Neural progenitor cell (in vitro differentiated cells): Measurements from ENCODE around the gene MYO1E. TPM values are rescaled to one million over a fixed set of nuclear protein-coding genes. Genes with fewer than 3 reads are reported as not detected.

Experiments used
- DNase-seq: peaks from one replicate; pipeline ENCODE4 v3.0.0-alpha.2; 2016; ENCODE audit warnings: low spot score
- H2AFZ ChIP-seq: fragments of 200-600 bp; sonication (generic); replicated peaks from 2 replicates; pipeline ENCODE4 v1.6.1; 2016; ENCODE audit warnings: antibody characterized with exemption
- H3F3A ChIP-seq: fragments of 200-600 bp; sonication (generic); 2 replicates; pipeline ENCODE4 v1.6.1; 2016; ENCODE audit warnings: antibody characterized with exemption, low read depth
- H3K27ac ChIP-seq: fragments of 200-600 bp; sonication (generic); 2 replicates; pipeline ENCODE4 v1.5.1; 2016; ENCODE audit warnings: mild to moderate bottlenecking
- H3K27me3 ChIP-seq: fragments of 200-600 bp; sonication (generic); 2 replicates; pipeline ENCODE4 v1.6.1; 2016; ENCODE audit warnings: mild to moderate bottlenecking, moderate library complexity
- H3K36me3 ChIP-seq: fragments of 200-600 bp; sonication (generic); 2 replicates; pipeline ENCODE4 v1.5.1; 2016
- H3K4me1 ChIP-seq: fragments of 200-600 bp; sonication (generic); 2 replicates; pipeline ENCODE4 v1.6.1; 2016; ENCODE audit warnings: mixed run types
- H3K4me2 ChIP-seq: fragments of 200-600 bp; sonication (generic); 2 replicates; pipeline ENCODE4 v1.6.1; 2016
- H3K4me3 ChIP-seq: fragments of 200-600 bp; sonication (generic); 2 replicates; pipeline ENCODE4 v1.5.1; 2016
- H3K79me2 ChIP-seq: fragments of 200-600 bp; sonication (generic); 2 replicates; pipeline ENCODE4 v1.6.1; 2016; ENCODE audit warnings: low read depth
- H3K9ac ChIP-seq: fragments of 200-600 bp; sonication (generic); 2 replicates; pipeline ENCODE4 v1.6.1; 2016
- H3K9me3 ChIP-seq: fragments of 200-600 bp; sonication (generic); 2 replicates; pipeline ENCODE4 v1.5.1; 2016; ENCODE audit warnings: low read depth
- H4K20me1 ChIP-seq: fragments of 200-600 bp; sonication (generic); 2 replicates; pipeline ENCODE4 v1.6.1; 2016; ENCODE audit warnings: low read depth
- H3K27ac Mint-ChIP-seq: 3 replicates; pipeline ENCODE4 v1.8.0; 2021; ENCODE audit warnings: mixed read lengths
- H3K27me3 Mint-ChIP-seq: 2 replicates; pipeline ENCODE4 v1.8.0; 2022; ENCODE audit warnings: low read depth, mild to moderate bottlenecking, inconsistent platforms, moderate library complexity, mixed read lengths; ENCODE audit not compliant: insufficient read depth
- H3K36me3 Mint-ChIP-seq: 3 replicates; pipeline ENCODE4 v1.8.0; 2021; ENCODE audit warnings: mixed read lengths
- H3K4me1 Mint-ChIP-seq: 3 replicates; pipeline ENCODE4 v1.8.0; 2021; ENCODE audit warnings: mixed read lengths
- H3K4me3 Mint-ChIP-seq: 3 replicates; pipeline ENCODE4 v1.8.0; 2021; ENCODE audit warnings: mild to moderate bottlenecking, moderate library complexity, mixed read lengths
- H3K9me3 Mint-ChIP-seq: 3 replicates; pipeline ENCODE4 v1.8.0; 2020; ENCODE audit warnings: mixed read lengths
- CTCF ChIP-seq: fragments of 200-600 bp; sonication (generic); IDR thresholded peaks from 2 replicates; pipeline ENCODE4 v1.5.1; 2017; ENCODE audit warnings: antibody characterized with exemption, mild to moderate bottlenecking
- EZH2 ChIP-seq: fragments of 200-600 bp; sonication (generic); IDR thresholded peaks from 2 replicates; pipeline ENCODE4 v1.6.1; 2017; ENCODE audit warnings: antibody characterized with exemption, mild to moderate bottlenecking, moderate library complexity
- EZH2phosphoT487 ChIP-seq: fragments of 200-600 bp; sonication (generic); IDR thresholded peaks from 2 replicates; pipeline ENCODE4 v1.6.1; 2017; ENCODE audit warnings: antibody characterized with exemption
- total RNA-seq: library from RNA; depleted of rRNA; stranded (reverse); fragments of >200 nt; gene quantifications from 2 replicates; pipeline ENCODE4 v1.2.3, GENCODE V29; 2015; ENCODE audit warnings: low replicate concordance

The MYO1E gene
- total RNA-seq, 1 donor from 2014 or later: 49.7 TPM

DNA sequence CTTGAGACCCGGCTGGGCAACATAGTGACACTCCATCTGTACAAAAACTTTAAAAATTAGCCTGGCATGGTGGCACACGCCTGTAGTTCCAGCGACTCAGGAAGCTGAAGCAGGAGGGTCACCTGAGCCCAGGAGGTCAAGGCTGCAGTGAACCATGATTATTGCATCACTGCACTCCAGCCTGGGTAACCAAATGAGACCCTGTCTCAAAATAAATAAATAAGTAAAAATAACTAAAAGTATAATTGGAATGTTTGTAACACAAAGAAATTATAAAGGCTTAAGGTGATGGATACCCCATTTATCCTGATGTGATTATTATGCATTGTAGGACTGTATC is 38.6 kb downstream of the MYO1E start:
- H3K27ac Mint-ChIP-seq: no peak overlapping the region
- no peak overlapping the region for H3K4me3 ChIP-seq
- peaks cover 39% of the 10 kb centered on the region for H3K4me1 Mint-ChIP-seq
- H2AFZ ChIP-seq: no peak overlapping the region
- H3K4me1 ChIP-seq: peaks cover 5% of the 10 kb centered on the region
- no peak overlapping the region for H3K9ac ChIP-seq
- H3K27me3 ChIP-seq: no peaks in the 10 kb centered on the region
- no peaks in the 10 kb centered on the region for H3K36me3 Mint-ChIP-seq
- H3K4me2 ChIP-seq: no peak overlapping the region
- H3K9me3 Mint-ChIP-seq: no peaks in the 10 kb centered on the region
- H3K36me3 ChIP-seq: no peaks in the 10 kb centered on the region
- H3K27ac ChIP-seq: no peak overlapping the region
- H3K4me3 Mint-ChIP-seq: no peak overlapping the region
- no peaks in the 10 kb centered on the region for H3K9me3 ChIP-seq
- TF ChIP-seq CTCF (no peak), EZH2phosphoT487 (no peak), EZH2 (no peak)
- no peaks in the 10 kb centered on the region for H3K27me3 Mint-ChIP-seq
- H4K20me1 ChIP-seq: peaks cover 10% of the 10 kb centered on the region
- DNase-seq: no peak
- H3K79me2 ChIP-seq: peaks cover 6% of the 10 kb centered on the region
- no peaks in the 10 kb centered on the region for H3F3A ChIP-seq

GRCh38 chr15:59333401-59334075 is 39.1 kb downstream of the MYO1E start:
- peaks cover 5% of the 10 kb centered on the region for H3K4me1 ChIP-seq
- H3K4me2 ChIP-seq: no peak overlapping the region
- H3K27ac ChIP-seq: no peak overlapping the region
- H3K9me3 ChIP-seq: no peaks in the 10 kb centered on the region
- peaks cover 39% of the 10 kb centered on the region for H3K4me1 Mint-ChIP-seq
- H2AFZ ChIP-seq: no peak overlapping the region
- H3K27ac Mint-ChIP-seq: no peak overlapping the region
- H3F3A ChIP-seq: no peaks in the 10 kb centered on the region
- no peaks in the 10 kb centered on the region for H3K36me3 Mint-ChIP-seq
- H3K79me2 ChIP-seq: peaks cover 6% of the 10 kb centered on the region
- no peak for DNase-seq
- no peak overlapping the region for H3K9ac ChIP-seq
- H3K4me3 ChIP-seq: no peak overlapping the region
- peaks cover 10% of the 10 kb centered on the region for H4K20me1 ChIP-seq
- no peaks in the 10 kb centered on the region for H3K27me3 ChIP-seq
- TF ChIP-seq EZH2phosphoT487: no peak
- TF ChIP-seq EZH2: no peak
- no peak for TF ChIP-seq CTCF
- H3K36me3 ChIP-seq: no peaks in the 10 kb centered on the region
- no peak overlapping the region for H3K4me3 Mint-ChIP-seq
- H3K9me3 Mint-ChIP-seq: no peaks in the 10 kb centered on the region
- H3K27me3 Mint-ChIP-seq: no peaks in the 10 kb centered on the region

DNA sequence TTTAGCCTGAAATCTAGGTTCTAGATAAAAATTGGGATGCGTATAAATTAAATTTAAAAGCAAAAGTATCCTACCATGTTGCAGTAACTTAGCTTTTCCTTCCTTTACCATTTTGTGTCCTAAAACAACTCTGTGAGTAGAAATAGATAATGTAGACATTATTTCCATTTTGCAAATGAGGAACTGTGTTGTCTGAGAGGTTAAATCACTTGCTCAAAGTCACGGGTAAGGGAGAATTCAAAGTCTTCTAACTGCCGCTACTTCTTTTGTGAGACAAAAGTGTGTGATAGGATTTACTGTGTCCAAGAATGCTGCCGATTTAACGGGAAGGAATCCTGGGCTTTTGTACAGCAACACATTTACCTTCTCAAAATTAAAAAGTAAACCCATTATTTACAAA is 40.7 kb downstream of the MYO1E start:
- Histone ChIP-seq H3F3A (no peaks in the 10 kb centered on the region), H4K20me1 (peaks cover 10% of the 10 kb centered on the region), H3K4me3 (no peak overlapping the region), H3K79me2 (peaks cover 6% of the 10 kb centered on the region), H3K9ac (no peak overlapping the region), H3K4me2 (no peak overlapping the region), H3K4me1 (peaks cover 5% of the 10 kb centered on the region), H3K27ac (no peak overlapping the region), H2AFZ (no peak overlapping the region), H3K27me3 (no peaks in the 10 kb centered on the region), H3K9me3 (no peaks in the 10 kb centered on the region), H3K36me3 (no peaks in the 10 kb centered on the region)
- TF ChIP-seq EZH2phosphoT487: no peak
- no peak for TF ChIP-seq EZH2
- H3K27me3 Mint-ChIP-seq: no peaks in the 10 kb centered on the region
- no peaks in the 10 kb centered on the region for H3K9me3 Mint-ChIP-seq
- DNase-seq: no peak
- peaks cover 39% of the 10 kb centered on the region for H3K4me1 Mint-ChIP-seq
- H3K27ac Mint-ChIP-seq: no peak overlapping the region
- H3K36me3 Mint-ChIP-seq: no peaks in the 10 kb centered on the region
- no peak overlapping the region for H3K4me3 Mint-ChIP-seq

DNA sequence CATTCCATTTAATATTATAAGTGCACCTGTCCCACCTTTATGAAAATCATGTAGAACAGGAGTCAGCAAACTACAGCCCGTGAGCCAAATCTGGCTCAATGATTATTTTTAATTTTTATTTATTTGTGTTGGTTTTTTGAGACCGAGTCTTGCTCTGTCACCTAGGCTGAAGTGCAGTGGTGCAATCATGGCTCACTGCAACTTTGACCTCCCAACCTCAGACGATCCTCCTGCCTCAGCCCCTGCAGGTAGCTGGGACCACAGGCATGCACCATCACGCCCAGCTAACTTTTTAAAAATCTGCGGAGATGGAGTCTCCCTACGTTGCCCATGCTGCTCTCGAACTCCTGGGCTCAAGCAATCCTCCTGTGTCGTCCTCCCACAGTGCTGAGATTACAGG is 42.0 kb downstream of the MYO1E start:
- H3K27me3 ChIP-seq: no peaks in the 10 kb centered on the region
- Mint-ChIP-seq H3K4me1 (peaks cover 38% of the 10 kb centered on the region), H3K9me3 (no peaks in the 10 kb centered on the region), H3K4me3 (no peak overlapping the region), H3K27ac (no peak overlapping the region), H3K27me3 (no peaks in the 10 kb centered on the region), H3K36me3 (no peaks in the 10 kb centered on the region)
- peaks cover 10% of the 10 kb centered on the region for H4K20me1 ChIP-seq
- no peaks in the 10 kb centered on the region for H3F3A ChIP-seq
- no peaks in the 10 kb centered on the region for H3K36me3 ChIP-seq
- H3K4me1 ChIP-seq: peaks cover 5% of the 10 kb centered on the region
- no peak overlapping the region for H3K27ac ChIP-seq
- H3K9me3 ChIP-seq: no peaks in the 10 kb centered on the region
- TF ChIP-seq EZH2phosphoT487 (no peak), EZH2 (no peak), CTCF (no peak)
- no peak overlapping the region for H3K4me3 ChIP-seq
- DNase-seq: no peak
- H2AFZ ChIP-seq: no peak overlapping the region
- no peak overlapping the region for H3K9ac ChIP-seq
- peaks cover 6% of the 10 kb centered on the region for H3K79me2 ChIP-seq
- no peak overlapping the region for H3K4me2 ChIP-seq
